HPDE6-E6E7 (cell line): ENCODE results near the gene STK4.

ENCODE experiments used
- DNase-seq: peaks from one replicate; pipeline ENCODE4 v3.0.0; 2011; ENCODE audit warnings: missing footprints; ENCODE audit errors: extremely low spot score

Gene STK4

GRCh38 chr20:44954211-44954610 lies 12.1 kb upstream of the STK4 start:
- DNase-seq, result no peak

- DNase-seq, result no peak
Measured at GRCh38 chr20:44955270-44955669, 11.0 kb upstream of the STK4 start.

- peak; percentile 49 for DNase-seq
Measured at GRCh38 chr20:44956410-44956809, 9.9 kb upstream of the STK4 start.

GRCh38 chr20:44958276-44958675 lies 8.0 kb upstream of the STK4 start:
- no peak for DNase-seq

- no peak for DNase-seq
Measured at GRCh38 chr20:44959082-44959637, 7.2 kb upstream of the STK4 start.

GRCh38 chr20:44959638-44960102 lies 6.6 kb upstream of the STK4 start:
- peak; percentile 63 for DNase-seq

- DNase-seq, result peak; percentile 100
Measured at GRCh38 chr20:44960103-44960852, 6.0 kb upstream of the STK4 start, which contains the start of gene TOMM34. Gene TOMM34, minus strand, starts transcription at chr20:44960397. Its CDS starts 64 bp downstream, at chr20:44960333.

GRCh38 chr20:44961011-44961869 lies 5.1 kb upstream of the STK4 start:
- DNase-seq, result no peak

- DNase-seq, result no peak
Measured at GRCh38 chr20:44961870-44962267, 4.4 kb upstream of the STK4 start.

GRCh38 chr20:44962483-44962882 lies 3.8 kb upstream of the STK4 start:
- DNase-seq, result no peak

GRCh38 chr20:44963325-44964215 lies 2.7 kb upstream of the STK4 start:
- DNase-seq, result no peak

GRCh38 chr20:44965651-44966029 lies 672 bp upstream of the STK4 start:
- no peak for DNase-seq

- DNase-seq, result no peak
Measured at GRCh38 chr20:44967207-44967807, 995 bp downstream of the STK4 start.

GRCh38 chr20:44969300-44969894 lies 3.1 kb downstream of the STK4 start:
- no peak for DNase-seq

GRCh38 chr20:44970243-44970757 lies 4.0 kb downstream of the STK4 start:
- DNase-seq, result no peak

- DNase-seq, result no peak
Measured at GRCh38 chr20:44973053-44973452, 6.7 kb downstream of the STK4 start.

- no peak for DNase-seq
Measured at GRCh38 chr20:44976698-44977097, 10.4 kb downstream of the STK4 start.

- no peak for DNase-seq
Measured at GRCh38 chr20:44979090-44979621, 12.8 kb downstream of the STK4 start.

- no peak for DNase-seq
Measured at GRCh38 chr20:44981736-44982406, 15.6 kb downstream of the STK4 start.
